Kasumi-1 (cell line): ENCODE measurements around the gene ROM1.
"Not testable (repeated sequence)": the region's sequence is repeated elsewhere in the genome, so short reads cannot be mapped to it uniquely, and the experiment has no call there.

Source experiments
- DNase-seq, 2 experiments: peaks; one replicate each; lab custom pipeline; 2025; lab: John Stamatoyannopoulos, UW

The ROM1 gene

DNA sequence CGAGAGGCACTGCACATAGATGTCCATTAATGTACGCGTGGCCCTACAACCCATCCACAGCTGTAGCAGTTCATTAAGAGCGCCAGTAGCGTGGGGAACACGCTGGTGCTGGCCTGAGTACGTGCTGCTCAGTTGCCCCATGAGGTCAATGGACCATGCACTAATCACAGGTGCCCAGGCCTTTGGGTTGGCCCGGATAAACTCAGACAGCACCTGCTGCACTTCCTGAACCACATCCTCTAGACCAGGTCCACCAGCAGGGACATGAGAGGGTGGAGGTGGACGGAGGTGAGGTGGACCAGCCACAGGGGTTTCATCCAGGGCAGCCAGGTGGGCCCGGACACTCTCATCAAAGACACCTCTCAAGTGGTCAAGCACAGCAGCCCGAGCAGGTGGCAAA lies 36.4 kb downstream of the ROM1 start:
- DNase-seq = no peak

DNA sequence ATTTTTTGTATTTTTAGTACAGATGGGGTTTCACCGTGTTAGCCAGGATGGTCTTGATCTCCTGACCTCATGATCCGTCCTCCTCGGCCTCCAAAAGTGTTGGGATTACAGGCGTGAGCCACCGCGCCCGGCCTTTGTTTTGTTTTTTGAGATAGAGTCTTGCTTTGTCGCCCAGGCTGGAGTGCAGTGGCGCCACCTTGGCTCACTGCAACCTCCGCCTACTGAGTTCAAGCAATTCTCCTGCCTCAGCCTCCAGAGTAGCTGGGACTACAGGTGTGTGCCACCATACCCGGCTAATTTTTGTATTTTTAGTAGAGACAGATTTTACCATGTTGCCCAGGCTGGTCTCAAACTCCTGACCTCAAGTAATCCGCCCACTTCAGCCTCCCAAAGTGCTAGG lies 37.2 kb downstream of the ROM1 start:
- DNase-seq = not testable (repeated sequence)

DNA sequence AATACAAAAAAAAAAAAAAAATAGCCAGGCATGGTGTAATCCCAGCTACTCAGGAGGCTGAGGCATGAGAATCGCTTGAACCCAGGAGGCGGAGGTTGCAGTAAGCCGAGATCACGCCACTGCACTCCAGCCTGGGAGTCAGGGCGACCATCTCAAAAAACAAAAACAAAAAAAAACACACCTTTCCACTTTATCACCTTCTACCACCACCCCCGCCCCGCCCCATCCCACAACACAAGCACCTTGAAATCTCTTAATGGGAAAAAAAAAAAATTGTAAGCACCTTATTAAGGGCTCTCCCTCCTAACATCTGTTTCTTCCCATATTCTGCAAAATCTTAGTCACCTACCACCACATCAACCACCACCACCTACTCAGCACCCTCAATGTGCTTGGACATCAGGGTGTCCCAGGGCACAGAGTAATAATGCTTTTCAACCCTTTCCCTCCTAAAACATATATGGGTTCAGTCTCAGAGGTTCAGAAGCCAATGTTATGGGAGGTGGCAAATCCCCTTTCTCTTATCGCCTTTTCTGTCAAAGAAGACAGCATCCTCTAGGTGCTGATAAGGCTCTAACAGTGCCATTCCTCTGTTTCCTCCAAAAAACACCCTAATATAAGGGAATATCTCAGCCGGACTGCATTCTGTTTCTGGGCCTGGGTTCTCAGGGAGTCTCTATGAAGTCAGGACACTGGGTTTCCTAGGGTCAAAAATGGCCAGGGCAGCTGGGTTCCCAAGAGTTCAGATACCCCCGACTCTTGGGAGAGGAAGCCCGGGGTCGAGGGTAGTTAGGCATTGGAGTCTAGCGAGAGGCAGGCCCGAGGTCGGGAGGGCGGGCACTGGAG lies 39.3 kb downstream of the ROM1 start:
- no peak for DNase-seq

DNA sequence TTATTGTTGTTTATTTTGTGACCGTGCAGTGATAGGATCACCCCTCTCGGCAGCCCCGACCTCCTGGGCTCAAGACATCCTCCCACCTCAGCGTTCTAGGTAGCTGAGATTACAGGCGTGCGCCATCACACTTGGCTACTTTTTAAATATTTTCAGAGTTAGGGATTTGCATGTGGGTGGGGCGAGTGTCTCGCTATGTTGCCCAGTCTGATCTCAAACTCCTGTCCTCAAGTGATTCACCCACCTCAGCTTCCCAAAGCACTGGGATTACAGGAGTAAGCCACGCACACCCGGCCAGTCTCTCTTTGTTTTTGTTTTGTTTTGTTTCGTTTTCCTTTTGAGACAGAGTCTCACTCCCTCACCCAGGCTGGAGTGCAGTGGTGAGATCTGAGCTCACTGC lies 41.2 kb downstream of the ROM1 start:
- no peak for DNase-seq

DNA sequence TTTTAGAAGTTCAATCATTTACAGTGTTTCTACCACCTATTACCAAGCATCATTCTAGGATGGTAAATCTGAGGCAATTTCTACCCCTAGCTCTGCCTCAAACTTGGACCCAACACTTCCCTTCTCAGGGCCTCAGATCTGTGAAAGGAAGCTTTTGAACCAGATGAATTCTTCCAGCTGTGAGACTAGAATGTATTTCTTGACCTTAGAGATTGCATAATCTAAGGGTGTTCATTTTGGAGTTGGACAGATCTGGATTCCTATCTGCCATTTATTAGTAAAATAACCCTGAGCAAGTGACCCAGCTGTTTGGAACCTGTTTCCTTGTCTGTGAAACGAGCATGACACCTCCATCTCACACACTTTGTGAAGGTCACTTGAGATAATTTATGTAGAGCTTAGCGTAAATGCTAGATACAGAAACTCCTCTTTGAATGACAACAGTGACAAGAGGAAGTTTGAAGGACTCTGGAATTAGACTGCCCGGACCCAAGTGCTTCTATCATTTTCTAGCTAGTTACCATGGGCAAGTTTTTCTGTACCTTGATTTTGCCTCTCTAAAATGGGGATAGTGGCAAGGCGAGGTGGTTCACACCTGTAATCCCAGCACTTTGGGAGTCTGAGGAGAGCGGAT lies 43.9 kb downstream of the ROM1 start:
- DNase-seq = no peak

DNA sequence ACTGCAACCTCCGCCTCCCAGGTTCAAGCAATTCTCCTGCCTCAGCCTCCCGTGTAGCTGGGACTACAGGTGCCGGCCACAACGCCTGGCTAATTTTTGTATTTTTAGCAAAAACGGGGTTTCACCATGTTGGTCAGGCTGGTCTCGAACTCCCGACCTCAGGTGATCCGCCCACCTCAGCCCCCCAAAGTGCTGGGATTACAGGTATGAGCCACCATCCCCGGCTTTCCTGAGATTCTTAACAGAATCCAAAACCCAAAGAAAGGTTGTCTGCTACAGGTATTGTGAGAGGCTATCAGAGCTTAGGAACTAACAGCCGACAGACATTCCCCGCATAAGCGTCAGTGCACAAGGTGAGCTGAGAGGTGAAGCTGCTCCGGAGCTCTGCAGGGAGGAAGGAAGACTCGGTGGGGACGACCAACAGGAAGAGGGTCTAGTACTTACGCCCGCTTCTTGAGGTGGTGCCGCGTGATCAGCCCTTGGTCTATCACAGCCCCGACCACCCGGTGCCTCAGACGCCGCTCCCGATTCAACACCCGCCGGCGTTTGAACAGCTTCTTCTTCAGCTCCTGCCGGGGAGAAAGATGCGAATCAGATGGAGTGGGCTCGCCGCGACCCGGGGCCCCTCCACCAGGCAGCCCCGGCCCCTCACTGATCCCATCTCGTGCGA lies 51.5 kb downstream of the ROM1 start:
- peak; percentile 70 to 77 for DNase-seq
